ENCODE measurements around the gene LGALS16. TPM values are rescaled to one million over a fixed set of nuclear protein-coding genes. Genes with fewer than 3 reads are reported as not detected.
"Not testable (repeated sequence)": the region's sequence is repeated elsewhere in the genome, so short reads cannot be mapped to it uniquely, and the experiment has no call there.

LGALS16 gene
- total RNA-seq, 1 donor from 2014 or later = not detected

DNA sequence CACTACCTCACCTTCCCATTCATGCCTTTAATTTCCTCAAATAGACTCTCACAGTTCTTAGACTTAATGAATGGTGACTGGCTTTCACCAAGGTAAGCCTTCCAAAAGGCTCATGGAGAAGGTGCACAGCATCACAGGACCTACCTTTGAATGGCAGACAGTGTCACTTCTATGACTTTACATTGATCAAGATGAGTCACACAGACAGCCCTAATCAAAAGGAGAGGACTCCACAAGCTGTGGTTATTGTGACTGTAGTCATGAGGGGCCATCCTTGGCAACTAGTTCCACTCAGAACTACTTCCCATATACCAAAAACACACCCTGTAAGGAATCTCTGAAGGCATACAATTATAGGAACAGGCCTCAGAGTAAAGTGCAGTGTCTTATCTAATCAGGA is 5.9 kb downstream of the LGALS16 start:
- H3K4me3 ChIP-seq = no peak overlapping the region
- no peaks in the 10 kb centered on the region for H3K27me3 ChIP-seq
- H3K9me3 ChIP-seq = no peaks in the 10 kb centered on the region
- no peak for DNase-seq (ENCODE audit: extremely low spot score in 2 of 2)
- no peaks in the 10 kb centered on the region for H3K4me1 ChIP-seq
- no peak for TF ChIP-seq POLR2AphosphoS5 (IDR thresholded peaks at IDR 0.05; ENCODE audit: insufficient read depth in 1 of 2, low read depth in 1 of 2)
- TF ChIP-seq, protein P1, sequence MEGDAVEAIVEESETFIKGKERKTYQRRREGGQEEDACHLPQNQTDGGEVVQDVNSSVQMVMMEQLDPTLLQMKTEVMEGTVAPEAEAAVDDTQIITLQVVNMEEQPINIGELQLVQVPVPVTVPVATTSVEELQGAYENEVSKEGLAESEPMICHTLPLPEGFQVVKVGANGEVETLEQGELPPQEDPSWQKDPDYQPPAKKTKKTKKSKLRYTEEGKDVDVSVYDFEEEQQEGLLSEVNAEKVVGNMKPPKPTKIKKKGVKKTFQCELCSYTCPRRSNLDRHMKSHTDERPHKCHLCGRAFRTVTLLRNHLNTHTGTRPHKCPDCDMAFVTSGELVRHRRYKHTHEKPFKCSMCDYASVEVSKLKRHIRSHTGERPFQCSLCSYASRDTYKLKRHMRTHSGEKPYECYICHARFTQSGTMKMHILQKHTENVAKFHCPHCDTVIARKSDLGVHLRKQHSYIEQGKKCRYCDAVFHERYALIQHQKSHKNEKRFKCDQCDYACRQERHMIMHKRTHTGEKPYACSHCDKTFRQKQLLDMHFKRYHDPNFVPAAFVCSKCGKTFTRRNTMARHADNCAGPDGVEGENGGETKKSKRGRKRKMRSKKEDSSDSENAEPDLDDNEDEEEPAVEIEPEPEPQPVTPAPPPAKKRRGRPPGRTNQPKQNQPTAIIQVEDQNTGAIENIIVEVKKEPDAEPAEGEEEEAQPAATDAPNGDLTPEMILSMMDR (IDR thresholded peaks at IDR 0.05) = no peak
- no peak for TF ChIP-seq POLR2A (IDR thresholded peaks at IDR 0.05)
- intact Hi-C loops (cut with DNase I) = no loop called here
- H3K27ac ChIP-seq = no peak overlapping the region
- H3K36me3 ChIP-seq = no peaks in the 10 kb centered on the region

GRCh38 chr19:39669860-39670259 is 14.1 kb downstream of the LGALS16 start:
- H3K9me3 ChIP-seq; H3K4me1 ChIP-seq; DNase-seq (ENCODE audit: extremely low spot score in 2 of 2); intact Hi-C loops (cut with DNase I); H3K27me3 ChIP-seq; H3K36me3 ChIP-seq; H3K27ac ChIP-seq; H3K4me3 ChIP-seq: not testable (repeated sequence)

GRCh38 chr19:39670998-39671397 is 15.3 kb downstream of the LGALS16 start:
- intact Hi-C loops (cut with DNase I) = no loop called here
- no peaks in the 10 kb centered on the region for H3K9me3 ChIP-seq
- TF ChIP-seq POLR2AphosphoS5 (IDR thresholded peaks at IDR 0.05; ENCODE audit: insufficient read depth in 1 of 2, low read depth in 1 of 2) = no peak
- no peak overlapping the region for H3K27ac ChIP-seq
- H3K4me3 ChIP-seq = no peak overlapping the region
- H3K4me1 ChIP-seq = no peaks in the 10 kb centered on the region
- DNase-seq (ENCODE audit: extremely low spot score in 2 of 2) = no peak
- H3K36me3 ChIP-seq = no peaks in the 10 kb centered on the region
- no peaks in the 10 kb centered on the region for H3K27me3 ChIP-seq

DNA sequence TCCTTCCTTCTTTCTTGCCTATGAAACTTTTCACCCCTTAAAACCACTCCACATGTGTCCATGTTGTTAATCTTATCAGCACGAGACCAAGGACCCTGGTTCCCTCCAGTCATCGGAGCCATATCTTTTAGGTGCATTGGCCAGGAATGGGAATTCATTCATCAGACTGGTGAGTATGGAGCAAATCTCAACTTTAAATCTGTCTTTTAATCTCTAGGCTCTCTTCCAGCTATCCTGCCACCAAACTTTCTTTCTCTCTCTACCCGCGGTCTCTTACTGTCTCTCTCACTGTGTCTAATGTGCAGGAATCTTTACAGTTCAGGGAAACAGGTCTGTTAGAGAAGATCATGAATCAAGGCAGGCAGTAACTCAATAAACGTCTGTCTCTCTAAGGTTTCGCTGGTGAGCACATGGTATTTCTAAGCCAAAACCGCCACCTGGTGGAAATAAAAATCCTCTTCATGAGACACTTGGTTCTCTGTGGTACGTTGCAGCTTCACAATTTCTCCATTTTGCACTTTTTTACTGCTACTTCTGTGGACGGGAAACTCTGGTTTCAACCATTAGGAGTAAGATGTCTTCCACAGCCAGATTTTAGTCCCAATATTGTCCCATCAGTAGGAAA is 16.1 kb downstream of the LGALS16 start:
- Histone ChIP-seq H3K4me3 (no peak overlapping the region), H3K27me3 (no peaks in the 10 kb centered on the region), H3K4me1 (no peaks in the 10 kb centered on the region), H3K36me3 (no peaks in the 10 kb centered on the region), H3K9me3 (no peaks in the 10 kb centered on the region), H3K27ac (no peak overlapping the region)
- intact Hi-C loops (cut with DNase I) = no loop called here
- no peak for DNase-seq (ENCODE audit: extremely low spot score in 2 of 2)
- TF ChIP-seq POLR2AphosphoS5 (IDR thresholded peaks at IDR 0.05; ENCODE audit: insufficient read depth in 1 of 2, low read depth in 1 of 2) (no peak), POLR2A (IDR thresholded peaks at IDR 0.05) (no peak)
- TF ChIP-seq, protein P1 (IDR thresholded peaks at IDR 0.05) = no peak

GRCh38 chr19:39672473-39672872 is 16.8 kb downstream of the LGALS16 start:
- H3K36me3 ChIP-seq = no peaks in the 10 kb centered on the region
- no peak overlapping the region for H3K27ac ChIP-seq
- intact Hi-C loops (cut with DNase I) = no loop called here
- no peaks in the 10 kb centered on the region for H3K27me3 ChIP-seq
- H3K4me3 ChIP-seq = no peak overlapping the region
- no peaks in the 10 kb centered on the region for H3K4me1 ChIP-seq
- no peak for DNase-seq (ENCODE audit: extremely low spot score in 2 of 2)
- H3K9me3 ChIP-seq = no peaks in the 10 kb centered on the region
- TF ChIP-seq POLR2AphosphoS5 (IDR thresholded peaks at IDR 0.05; ENCODE audit: insufficient read depth in 1 of 2, low read depth in 1 of 2) (no peak), POLR2A (IDR thresholded peaks at IDR 0.05) (no peak)
- TF ChIP-seq, protein P1 (IDR thresholded peaks at IDR 0.05) = no peak

DNA sequence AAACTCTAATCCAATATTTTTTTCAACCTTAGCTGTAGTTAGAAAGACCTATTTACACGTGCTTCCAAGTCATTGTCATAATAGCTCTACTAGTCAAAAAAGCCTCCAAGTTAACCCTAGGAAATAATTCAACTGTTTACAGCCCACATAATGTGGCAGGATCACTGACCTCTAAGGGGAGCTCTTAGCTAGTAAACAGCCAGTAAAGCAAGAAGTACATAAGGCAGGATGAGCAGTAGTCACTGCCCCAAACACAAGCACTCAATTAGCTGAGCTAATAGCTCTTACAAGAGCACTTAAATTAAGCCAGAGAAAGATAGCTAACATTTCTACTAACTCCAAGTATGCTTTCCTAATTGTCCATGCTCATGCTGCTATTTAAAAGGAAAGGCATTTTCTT is 18.1 kb downstream of the LGALS16 start:
- H3K27ac ChIP-seq; H3K4me1 ChIP-seq; H3K27me3 ChIP-seq; intact Hi-C loops (cut with DNase I); H3K4me3 ChIP-seq; DNase-seq (ENCODE audit: extremely low spot score in 2 of 2); H3K36me3 ChIP-seq; H3K9me3 ChIP-seq: not testable (repeated sequence)

All from vagina (tissue), 2 donors.